ENCODE results near the gene ATXN7L1. TPM values are rescaled to one million over a fixed set of nuclear protein-coding genes. Genes with fewer than 3 reads are reported as not detected.

The ATXN7L1 gene
- total RNA-seq, 1 donor from 2014 or later = 2.3 TPM

GRCh38 chr7:105719919-105720318, 156.5 kb downstream of the ATXN7L1 start:
- DNase-seq (ENCODE audit: low read depth) = no peak
- TF ChIP-seq CTCF (conservative IDR thresholded peaks at IDR 0.05; ENCODE audit: low read depth, low read length) = no peak
- H3K4me3 ChIP-seq (ENCODE audit: low read depth, low read length) = no peak overlapping the region

GRCh38 chr7:105719395-105719794, 157.0 kb downstream of the ATXN7L1 start:
- DNase-seq (ENCODE audit: low read depth) = no peak
- TF ChIP-seq CTCF (conservative IDR thresholded peaks at IDR 0.05; ENCODE audit: low read depth, low read length) = no peak
- H3K4me3 ChIP-seq (ENCODE audit: low read depth, low read length) = no peak overlapping the region

GRCh38 chr7:105718511-105718925, 157.9 kb downstream of the ATXN7L1 start:
- DNase-seq (ENCODE audit: low read depth) = no peak
- TF ChIP-seq CTCF (conservative IDR thresholded peaks at IDR 0.05; ENCODE audit: low read depth, low read length) = no peak

GRCh38 chr7:105715528-105715927, 160.9 kb downstream of the ATXN7L1 start:
- no peak for DNase-seq (ENCODE audit: low read depth)
- H3K4me3 ChIP-seq (ENCODE audit: low read depth, low read length) = no peak overlapping the region
- no peak for TF ChIP-seq CTCF (conservative IDR thresholded peaks at IDR 0.05; ENCODE audit: low read depth, low read length)

More at GRCh38 chr7:105718511-105718925, 157.9 kb downstream of the ATXN7L1 start:
- no peak overlapping the region for H3K4me3 ChIP-seq (ENCODE audit: low read depth, low read length)

GRCh38 chr7:105713488-105714465, 162.6 kb downstream of the ATXN7L1 start:
- TF ChIP-seq CTCF (conservative IDR thresholded peaks at IDR 0.05; ENCODE audit: low read depth, low read length) = no peak
- H3K4me3 ChIP-seq (ENCODE audit: low read depth, low read length) = no peak overlapping the region
- no peak for DNase-seq (ENCODE audit: low read depth)

GRCh38 chr7:105712877-105713276, 163.5 kb downstream of the ATXN7L1 start:
- TF ChIP-seq CTCF (conservative IDR thresholded peaks at IDR 0.05; ENCODE audit: low read depth, low read length) = no peak
- no peak for DNase-seq (ENCODE audit: low read depth)
- no peak overlapping the region for H3K4me3 ChIP-seq (ENCODE audit: low read depth, low read length)

Measured in epithelial cell of proximal tubule (primary cell).